Kidney epithelial cell (primary cell): ENCODE results near the gene PACSIN1. TPM values are rescaled to one million over a fixed set of nuclear protein-coding genes. Genes with fewer than 3 reads are reported as not detected.

Experiments used
- DNase-seq: peaks from one replicate; pipeline ENCODE4 v3.0.0-alpha.2; 2010; ENCODE audit warnings: low read depth
- H3K27me3 ChIP-seq: 2 replicates; pipeline ENCODE4 v1.6.0; 2011; ENCODE audit warnings: low read length; ENCODE audit not compliant: control insufficient read depth, insufficient read depth
- H3K36me3 ChIP-seq: 2 replicates; pipeline ENCODE4 v1.5.1; 2011; ENCODE audit warnings: low read length; ENCODE audit not compliant: control insufficient read depth, insufficient read depth
- H3K4me3 ChIP-seq: 2 replicates; pipeline ENCODE4 v1.5.1; 2011; ENCODE audit warnings: low read depth, mild to moderate bottlenecking, control low read depth, low read length
- total RNA-seq: library from RNA; depleted of rRNA; stranded (reverse); fragments of >200 nt; gene quantifications from 2 replicates; pipeline ENCODE4 v1.2.3, GENCODE V29; 2015
- TF ChIP-seq, protein P1 (sequence below): IDR thresholded peaks from 2 replicates; pipeline ENCODE4 v1.5.1; 2011; ENCODE audit warnings: mild to moderate bottlenecking, moderate library complexity, low read length, control low read depth, inconsistent platforms; ENCODE audit not compliant: insufficient read depth, poor library complexity, severe bottlenecking

PACSIN1 gene
- total RNA-seq, 1 donor from 2014 or later: 0.04 TPM

DNA sequence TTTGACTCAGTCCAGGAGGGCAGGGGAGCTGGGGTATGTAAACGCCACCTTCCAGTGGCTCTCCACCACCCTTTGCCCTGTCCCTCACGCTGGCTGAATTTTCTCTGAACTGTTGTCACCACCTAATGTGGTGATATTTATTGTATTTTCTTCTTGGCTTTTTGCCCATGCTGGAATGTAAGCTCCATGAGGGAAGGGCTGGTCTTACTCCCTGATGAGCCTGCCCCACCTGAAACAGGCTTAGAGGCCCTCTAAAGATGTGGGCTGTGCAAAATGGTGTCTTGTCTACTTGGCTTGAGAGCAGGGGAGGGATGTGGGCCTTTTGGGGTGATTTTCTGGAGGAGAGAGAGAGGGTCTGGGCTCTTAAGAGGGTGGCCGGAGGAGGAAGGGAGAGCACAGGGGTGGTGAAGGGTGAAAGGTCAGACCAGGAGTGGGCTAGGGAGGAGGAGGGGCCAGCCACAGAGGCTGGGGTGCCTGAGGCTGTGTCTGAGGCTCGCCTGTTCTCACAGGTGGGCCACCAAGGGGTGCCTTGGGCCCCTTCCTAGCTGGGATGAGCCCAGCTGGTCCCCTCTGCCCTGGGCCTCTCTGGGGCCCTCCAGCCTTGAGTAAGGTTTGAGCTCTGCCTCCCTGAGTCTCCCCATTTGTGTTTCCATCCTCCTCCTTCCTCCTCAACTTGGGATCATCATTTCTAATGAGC, 52.9 kb downstream of the PACSIN1 start:
- no peak overlapping the region for H3K4me3 ChIP-seq
- H3K27me3 ChIP-seq: peaks cover 27% of the 10 kb centered on the region

DNA sequence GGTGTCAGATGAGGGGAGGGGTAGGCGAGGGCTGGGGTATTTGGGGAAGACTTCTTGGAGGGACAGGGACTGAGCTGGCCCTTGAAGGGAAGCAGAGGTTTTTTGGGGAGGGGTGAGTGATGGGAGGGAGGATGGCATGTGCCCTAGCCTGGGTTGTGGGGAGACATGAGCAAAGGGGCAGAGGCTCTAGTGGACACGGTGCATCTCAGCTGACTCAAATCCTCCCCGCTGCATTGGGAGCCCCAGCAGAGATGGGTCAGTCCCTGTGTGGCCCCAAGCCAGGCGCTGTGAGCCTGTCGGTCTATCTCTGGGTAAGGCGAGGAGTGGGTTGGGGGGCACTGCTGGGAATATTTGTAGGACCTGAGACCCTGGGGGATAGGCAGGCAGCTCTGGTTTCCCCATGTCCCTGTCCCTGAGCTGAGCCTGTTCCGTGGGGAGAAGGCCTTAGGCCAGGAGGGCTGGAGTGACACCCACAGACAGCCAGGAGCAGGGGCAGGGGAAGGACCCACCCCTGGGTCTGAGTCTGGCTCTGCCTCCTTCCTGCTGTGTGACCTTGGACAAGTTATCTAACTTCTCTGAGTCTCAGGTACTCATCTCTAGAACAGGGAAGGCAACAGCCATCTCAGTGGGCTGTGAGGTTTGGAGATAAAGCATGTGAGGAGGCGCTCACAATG, 54.2 kb downstream of the PACSIN1 start:
- no peaks in the 10 kb centered on the region for H3K36me3 ChIP-seq
- TF ChIP-seq, protein P1, sequence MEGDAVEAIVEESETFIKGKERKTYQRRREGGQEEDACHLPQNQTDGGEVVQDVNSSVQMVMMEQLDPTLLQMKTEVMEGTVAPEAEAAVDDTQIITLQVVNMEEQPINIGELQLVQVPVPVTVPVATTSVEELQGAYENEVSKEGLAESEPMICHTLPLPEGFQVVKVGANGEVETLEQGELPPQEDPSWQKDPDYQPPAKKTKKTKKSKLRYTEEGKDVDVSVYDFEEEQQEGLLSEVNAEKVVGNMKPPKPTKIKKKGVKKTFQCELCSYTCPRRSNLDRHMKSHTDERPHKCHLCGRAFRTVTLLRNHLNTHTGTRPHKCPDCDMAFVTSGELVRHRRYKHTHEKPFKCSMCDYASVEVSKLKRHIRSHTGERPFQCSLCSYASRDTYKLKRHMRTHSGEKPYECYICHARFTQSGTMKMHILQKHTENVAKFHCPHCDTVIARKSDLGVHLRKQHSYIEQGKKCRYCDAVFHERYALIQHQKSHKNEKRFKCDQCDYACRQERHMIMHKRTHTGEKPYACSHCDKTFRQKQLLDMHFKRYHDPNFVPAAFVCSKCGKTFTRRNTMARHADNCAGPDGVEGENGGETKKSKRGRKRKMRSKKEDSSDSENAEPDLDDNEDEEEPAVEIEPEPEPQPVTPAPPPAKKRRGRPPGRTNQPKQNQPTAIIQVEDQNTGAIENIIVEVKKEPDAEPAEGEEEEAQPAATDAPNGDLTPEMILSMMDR: no peak
- no peak for DNase-seq
- no peak overlapping the region for H3K4me3 ChIP-seq
- H3K27me3 ChIP-seq: peaks cover 15% of the 10 kb centered on the region

More for the DNA sequence above, 52.9 kb downstream of the PACSIN1 start:
- no peak for DNase-seq
- TF ChIP-seq, protein P1: no peak
- H3K36me3 ChIP-seq: no peaks in the 10 kb centered on the region

DNA sequence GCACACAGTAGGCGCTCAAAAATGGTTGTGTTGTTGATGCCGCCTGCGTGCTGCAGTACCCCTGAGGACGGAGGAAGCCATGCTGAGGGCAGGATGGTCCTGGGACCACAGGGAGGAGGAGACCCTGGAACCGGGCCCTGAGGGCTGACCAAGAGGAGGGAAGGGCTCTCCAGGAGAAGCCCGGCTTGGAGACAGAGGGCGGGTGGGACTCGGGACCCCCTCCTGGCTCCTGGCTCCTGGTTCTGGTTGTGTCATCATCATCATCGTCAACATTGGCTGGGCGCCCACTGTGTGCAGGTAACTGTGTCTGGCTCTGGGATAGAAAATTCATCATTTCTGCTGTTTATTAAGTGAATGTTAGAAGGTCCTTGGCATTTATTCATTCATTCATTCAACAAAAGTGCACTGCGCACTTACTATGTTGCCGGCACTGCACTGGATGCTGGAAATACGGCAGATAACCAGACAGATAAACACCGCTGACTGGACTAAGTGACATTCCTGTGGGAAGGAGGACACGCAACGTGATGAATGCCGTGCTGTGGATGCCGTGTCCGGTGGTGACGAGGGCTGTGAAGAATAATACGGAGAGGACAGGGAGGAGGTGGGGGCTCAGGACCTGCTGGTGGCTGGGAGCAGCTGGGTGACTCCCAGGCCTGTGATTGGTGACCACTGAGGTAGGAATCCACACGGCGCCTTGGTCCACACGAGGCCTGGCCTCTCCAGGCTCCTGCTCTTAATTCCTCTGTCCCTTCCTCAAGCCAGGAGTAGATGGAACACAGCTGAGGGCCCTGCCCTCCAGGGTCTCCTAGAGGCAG, 55.0 kb downstream of the PACSIN1 start:
- TF ChIP-seq, protein P1: no peak
- Histone ChIP-seq H3K4me3 (no peak overlapping the region), H3K27me3 (peaks cover 10% of the 10 kb centered on the region), H3K36me3 (no peaks in the 10 kb centered on the region)
- DNase-seq: no peak

DNA sequence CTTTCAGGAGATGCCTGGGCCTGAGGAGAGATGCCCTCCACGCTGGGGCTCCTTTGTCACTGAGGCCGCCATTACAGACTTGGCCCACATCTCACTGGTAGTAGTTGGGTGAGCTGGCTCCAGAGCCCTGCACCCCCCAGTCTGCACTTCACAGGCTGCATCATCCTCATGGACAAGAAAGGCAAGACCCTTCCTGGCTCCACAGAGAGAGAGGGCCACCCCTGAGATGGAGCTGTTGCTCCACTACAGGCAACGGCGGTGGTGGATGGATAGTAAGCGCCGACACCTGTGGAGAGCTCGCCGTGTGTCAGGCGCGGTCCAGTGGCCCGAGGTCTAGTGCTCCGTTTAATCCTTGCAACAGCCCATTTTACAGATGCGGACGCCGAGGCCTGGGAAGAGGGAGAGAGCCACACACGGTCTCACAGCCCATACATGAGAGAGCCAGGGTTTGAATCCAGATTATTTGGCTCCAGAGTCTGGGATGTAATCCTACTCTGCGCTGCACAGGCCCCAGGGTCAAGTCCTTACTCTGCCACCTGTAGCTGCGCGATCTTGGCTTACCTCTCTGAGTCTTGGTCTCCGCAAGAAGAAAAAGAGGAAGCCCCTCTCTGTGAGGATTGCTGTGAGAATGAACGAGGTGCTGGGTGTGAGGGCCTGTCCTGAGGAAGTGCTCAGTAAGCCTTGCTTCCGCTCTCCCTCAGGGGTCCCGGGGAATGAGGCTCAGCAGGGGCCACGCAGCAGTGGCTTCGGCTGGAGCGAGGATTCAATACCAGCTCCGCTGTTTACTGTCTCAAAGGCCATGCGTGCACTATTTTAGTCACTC, 55.8 kb downstream of the PACSIN1 start:
- TF ChIP-seq, protein P1: no peak
- Histone ChIP-seq H3K4me3 (no peak overlapping the region), H3K27me3 (peaks cover 5% of the 10 kb centered on the region), H3K36me3 (no peaks in the 10 kb centered on the region)
- DNase-seq: no peak

DNA sequence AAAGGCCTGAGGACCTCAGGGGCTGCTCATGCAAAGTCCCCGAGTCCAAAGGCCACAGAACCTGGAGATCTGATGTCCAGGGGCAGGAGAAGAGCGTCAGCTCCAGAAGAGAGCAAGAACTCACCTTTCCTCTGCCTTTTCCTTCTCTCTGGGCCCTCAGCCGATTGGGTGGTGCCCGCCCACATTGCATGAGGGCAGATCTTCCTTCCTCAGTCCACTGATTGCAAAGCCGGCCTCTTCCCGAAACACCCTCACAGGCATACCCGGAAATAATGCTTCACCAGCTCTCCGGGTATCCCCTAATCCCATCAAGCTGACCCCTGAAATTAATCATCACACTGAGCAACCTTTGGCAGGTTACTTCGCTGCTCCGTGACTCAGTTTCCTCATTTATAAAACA, 56.9 kb downstream of the PACSIN1 start:
- Histone ChIP-seq H3K27me3 (peaks cover 3% of the 10 kb centered on the region), H3K4me3 (no peak overlapping the region), H3K36me3 (no peaks in the 10 kb centered on the region)
- TF ChIP-seq, protein P1: no peak
- no peak for DNase-seq
